GM12892 (cell line): ENCODE results near the gene POU2AF2.

Experiments used
- DNase-seq: peaks from one replicate; pipeline ENCODE4 v3.0.0; 2011; ENCODE audit not compliant: insufficient read length
- FAIRE-seq: peaks from 2 replicates; lab custom pipeline; 2011; peaks lifted over from hg19 to GRCh38; lab: Jason Lieb, UNC
- POLR2A ChIP-seq: IDR thresholded peaks from 2 replicates; pipeline ENCODE4 v1.6.1; 2011; ENCODE audit warnings: low read depth, low read length, control low read depth
- POLR2AphosphoS5 ChIP-seq: IDR thresholded peaks from 2 replicates; pipeline ENCODE4 v1.6.1; 2011; ENCODE audit warnings: low read depth, low read length, control low read depth
- TAF1 ChIP-seq: IDR thresholded peaks from 2 replicates; pipeline ENCODE4 v1.6.1; 2011; ENCODE audit warnings: low read depth, mild to moderate bottlenecking, control low read depth, low read length, borderline replicate concordance

The POU2AF2 gene

GRCh38 chr11:111225881-111226280, 19.6 kb upstream of the POU2AF2 start:
- no peak for TF ChIP-seq POLR2AphosphoS5
- TF ChIP-seq TAF1, result no peak
- no peak for TF ChIP-seq POLR2A

GRCh38 chr11:111229604-111230003, 15.9 kb upstream of the POU2AF2 start:
- FAIRE-seq (no peak), DNase-seq (no peak)
- TF ChIP-seq POLR2AphosphoS5, result no peak
- TF ChIP-seq TAF1, result no peak
- TF ChIP-seq POLR2A, result no peak

More at GRCh38 chr11:111225881-111226280, 19.6 kb upstream of the POU2AF2 start:
- FAIRE-seq (no peak), DNase-seq (no peak)

GRCh38 chr11:111230122-111230465, 15.4 kb upstream of the POU2AF2 start:
- no peak for TF ChIP-seq POLR2A
- TF ChIP-seq TAF1, result no peak
- TF ChIP-seq POLR2AphosphoS5, result no peak
- no peak for FAIRE-seq
- DNase-seq, result no peak

- FAIRE-seq, result peak; percentile 51
- DNase-seq, result no peak
- no peak for TF ChIP-seq POLR2AphosphoS5
- TF ChIP-seq TAF1, result no peak
- no peak for TF ChIP-seq POLR2A
Measured at GRCh38 chr11:111231836-111232235, 13.7 kb upstream of the POU2AF2 start.

- FAIRE-seq (peak; percentile 33), DNase-seq (no peak)
- TF ChIP-seq TAF1 (no peak), POLR2A (no peak), POLR2AphosphoS5 (no peak)
Measured at GRCh38 chr11:111236383-111236782, 9.1 kb upstream of the POU2AF2 start.

- FAIRE-seq (no peak), DNase-seq (no peak)
- TF ChIP-seq POLR2A (no peak), POLR2AphosphoS5 (no peak), TAF1 (no peak)
Measured at GRCh38 chr11:111237926-111238325, 7.6 kb upstream of the POU2AF2 start.

GRCh38 chr11:111246956-111247355, 1.4 kb downstream of the POU2AF2 start:
- DNase-seq (no peak), FAIRE-seq (no peak)
- TF ChIP-seq POLR2AphosphoS5 (no peak), TAF1 (no peak), POLR2A (no peak)

GRCh38 chr11:111250936-111251335, 5.4 kb downstream of the POU2AF2 start:
- DNase-seq, result no peak
- no peak for TF ChIP-seq POLR2AphosphoS5
- no peak for TF ChIP-seq TAF1
- TF ChIP-seq POLR2A, result no peak
- no peak for FAIRE-seq

GRCh38 chr11:111253131-111253530, 7.6 kb downstream of the POU2AF2 start:
- no peak for FAIRE-seq
- TF ChIP-seq TAF1, result no peak
- no peak for TF ChIP-seq POLR2A
- TF ChIP-seq POLR2AphosphoS5, result no peak

GRCh38 chr11:111253630-111254029, 8.1 kb downstream of the POU2AF2 start:
- DNase-seq (no peak), FAIRE-seq (no peak)
- TF ChIP-seq POLR2A (no peak), TAF1 (no peak), POLR2AphosphoS5 (no peak)

More at GRCh38 chr11:111253131-111253530, 7.6 kb downstream of the POU2AF2 start:
- no peak for DNase-seq

- TF ChIP-seq POLR2AphosphoS5 (no peak), POLR2A (no peak), TAF1 (no peak)
- no peak for FAIRE-seq
- DNase-seq, result no peak
Measured at GRCh38 chr11:111258046-111258445, 12.5 kb downstream of the POU2AF2 start.

GRCh38 chr11:111259896-111260295, 14.4 kb downstream of the POU2AF2 start:
- FAIRE-seq (no peak), DNase-seq (no peak)
- TF ChIP-seq POLR2A (no peak), POLR2AphosphoS5 (no peak), TAF1 (no peak)

GRCh38 chr11:111260811-111261210, 15.3 kb downstream of the POU2AF2 start:
- DNase-seq (no peak), FAIRE-seq (no peak)
- no peak for TF ChIP-seq POLR2AphosphoS5
- no peak for TF ChIP-seq POLR2A
- no peak for TF ChIP-seq TAF1

GRCh38 chr11:111264646-111265045, 19.1 kb downstream of the POU2AF2 start:
- TF ChIP-seq POLR2A (no peak), TAF1 (no peak), POLR2AphosphoS5 (no peak)
- FAIRE-seq (no peak), DNase-seq (no peak)
